Measurements from ENCODE around the gene ITIH4.

Gene ITIH4

GRCh38 chr3:52849656-52850055, 19.2 kb upstream of the ITIH4 start:
- H3K9ac ChIP-seq (ENCODE audit: low read depth in 1 of 2, low read length in 2 of 2) = no peak overlapping the region
- no peaks in the 10 kb centered on the region for H3K9me3 ChIP-seq (ENCODE audit: control insufficient read depth in 2 of 2, low read length in 2 of 2)
- H3K4me3 ChIP-seq (ENCODE audit: low read length in 2 of 2) = no peak overlapping the region
- no peak overlapping the region for H3K27ac ChIP-seq (ENCODE audit: low read depth in 2 of 2, low read length in 2 of 2)
- no peaks in the 10 kb centered on the region for H3K27me3 ChIP-seq (ENCODE audit: control insufficient read depth in 2 of 2, insufficient read depth in 2 of 2, low read length in 2 of 2)
- peaks cover 7 to 19% of the 10 kb centered on the region in 2 donors for H3K36me3 ChIP-seq (ENCODE audit: control insufficient read depth in 2 of 2, insufficient read depth in 2 of 2, low read length in 2 of 2)
- no peaks in the 10 kb centered on the region for H3K4me1 ChIP-seq (ENCODE audit: control insufficient read depth in 2 of 2, insufficient read depth in 2 of 2, low read length in 2 of 2)

DNA sequence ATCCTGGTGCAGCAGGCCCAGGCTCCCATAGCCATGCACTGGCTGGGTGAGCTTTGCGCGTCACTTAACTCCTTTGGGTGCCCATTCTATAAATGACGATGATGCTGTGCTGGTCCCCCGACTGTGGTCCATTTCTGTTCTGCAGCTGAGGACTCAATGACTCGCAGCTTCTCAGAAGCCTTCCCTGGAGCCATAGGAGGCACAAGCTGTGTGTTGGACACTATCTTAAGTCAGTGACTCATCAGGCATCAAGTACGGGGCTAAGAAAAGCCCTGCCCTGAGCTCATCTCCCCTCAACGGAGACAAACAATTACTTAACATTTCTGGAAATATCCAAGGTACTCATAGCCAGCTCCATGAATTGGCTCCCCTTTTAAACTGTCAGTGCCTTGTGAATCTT, 18.1 kb upstream of the ITIH4 start:
- H3K27ac ChIP-seq (ENCODE audit: low read depth in 2 of 2, low read length in 2 of 2) = peak overlapping the region in 1 of 2 donors; percentile 34
- no peak overlapping the region for H3K9ac ChIP-seq (ENCODE audit: low read depth in 1 of 2, low read length in 2 of 2)
- H3K36me3 ChIP-seq (ENCODE audit: control insufficient read depth in 2 of 2, insufficient read depth in 2 of 2, low read length in 2 of 2) = peaks cover 7 to 19% of the 10 kb centered on the region in 2 donors

DNA sequence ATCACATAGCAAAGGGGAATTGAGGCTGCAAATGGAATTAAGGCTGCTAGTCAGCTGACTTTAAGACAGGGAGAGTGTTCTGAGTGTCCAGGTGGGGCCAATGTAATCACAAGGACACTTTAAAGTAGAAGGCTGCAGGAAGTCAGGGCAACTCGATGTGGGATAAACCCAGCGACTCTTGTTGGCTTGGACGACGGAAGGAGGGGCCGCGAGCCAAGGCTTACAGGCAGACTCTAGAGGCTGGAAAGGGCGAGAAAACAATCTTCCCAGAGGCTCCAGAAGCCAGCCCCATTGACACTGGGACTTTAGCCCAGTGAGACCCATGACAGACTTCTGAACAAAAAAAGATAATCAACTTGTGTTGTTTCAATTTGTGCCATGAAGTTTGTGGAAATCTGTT, 17.3 kb upstream of the ITIH4 start:
- Histone ChIP-seq H3K36me3 (ENCODE audit: control insufficient read depth in 2 of 2, insufficient read depth in 2 of 2, low read length in 2 of 2) (peaks cover 8 to 19% of the 10 kb centered on the region in 2 donors), H3K27ac (ENCODE audit: low read depth in 2 of 2, low read length in 2 of 2) (no peak overlapping the region), H3K4me1 (ENCODE audit: control insufficient read depth in 2 of 2, insufficient read depth in 2 of 2, low read length in 2 of 2) (peaks cover 0 to 1% of the 10 kb centered on the region in 2 donors)

More for the DNA sequence above, 18.1 kb upstream of the ITIH4 start:
- H3K4me1 ChIP-seq (ENCODE audit: control insufficient read depth in 2 of 2, insufficient read depth in 2 of 2, low read length in 2 of 2) = no peaks in the 10 kb centered on the region
- no peaks in the 10 kb centered on the region for H3K9me3 ChIP-seq (ENCODE audit: control insufficient read depth in 2 of 2, low read length in 2 of 2)
- no peak overlapping the region for H3K4me3 ChIP-seq (ENCODE audit: low read length in 2 of 2)
- no peaks in the 10 kb centered on the region for H3K27me3 ChIP-seq (ENCODE audit: control insufficient read depth in 2 of 2, insufficient read depth in 2 of 2, low read length in 2 of 2)

DNA sequence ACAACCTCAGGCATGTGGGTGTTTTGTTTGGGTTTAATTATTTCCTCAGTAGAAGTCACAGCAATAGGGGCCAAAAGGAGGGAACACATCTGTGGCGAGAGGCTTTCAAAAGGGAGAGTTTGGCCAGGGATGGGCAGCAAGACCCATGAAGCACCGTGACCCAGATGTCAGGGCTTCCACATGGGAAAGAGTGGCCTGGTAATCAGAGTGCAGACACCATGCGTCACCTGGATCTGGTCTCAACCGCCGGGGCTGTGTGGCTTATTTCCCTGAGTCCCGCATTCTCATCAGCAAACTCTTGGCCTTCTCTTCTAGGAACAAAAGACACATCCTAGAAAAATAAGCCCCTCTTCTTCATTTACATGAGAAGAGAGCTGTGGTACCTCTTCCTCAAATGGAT, 16.8 kb upstream of the ITIH4 start:
- Histone ChIP-seq H3K4me1 (ENCODE audit: control insufficient read depth in 2 of 2, insufficient read depth in 2 of 2, low read length in 2 of 2) (peaks cover 0 to 4% of the 10 kb centered on the region in 2 donors), H3K9ac (ENCODE audit: low read depth in 1 of 2, low read length in 2 of 2) (no peak overlapping the region), H3K27me3 (ENCODE audit: control insufficient read depth in 2 of 2, insufficient read depth in 2 of 2, low read length in 2 of 2) (no peaks in the 10 kb centered on the region), H3K27ac (ENCODE audit: low read depth in 2 of 2, low read length in 2 of 2) (no peak overlapping the region), H3K36me3 (ENCODE audit: control insufficient read depth in 2 of 2, insufficient read depth in 2 of 2, low read length in 2 of 2) (peaks cover 12 to 19% of the 10 kb centered on the region in 2 donors), H3K4me3 (ENCODE audit: low read length in 2 of 2) (no peak overlapping the region), H3K9me3 (ENCODE audit: control insufficient read depth in 2 of 2, low read length in 2 of 2) (no peaks in the 10 kb centered on the region)

More for the DNA sequence above, 17.3 kb upstream of the ITIH4 start:
- Histone ChIP-seq H3K27me3 (ENCODE audit: control insufficient read depth in 2 of 2, insufficient read depth in 2 of 2, low read length in 2 of 2) (no peaks in the 10 kb centered on the region), H3K4me3 (ENCODE audit: low read length in 2 of 2) (no peak overlapping the region), H3K9ac (ENCODE audit: low read depth in 1 of 2, low read length in 2 of 2) (no peak overlapping the region), H3K9me3 (ENCODE audit: control insufficient read depth in 2 of 2, low read length in 2 of 2) (no peaks in the 10 kb centered on the region)

DNA sequence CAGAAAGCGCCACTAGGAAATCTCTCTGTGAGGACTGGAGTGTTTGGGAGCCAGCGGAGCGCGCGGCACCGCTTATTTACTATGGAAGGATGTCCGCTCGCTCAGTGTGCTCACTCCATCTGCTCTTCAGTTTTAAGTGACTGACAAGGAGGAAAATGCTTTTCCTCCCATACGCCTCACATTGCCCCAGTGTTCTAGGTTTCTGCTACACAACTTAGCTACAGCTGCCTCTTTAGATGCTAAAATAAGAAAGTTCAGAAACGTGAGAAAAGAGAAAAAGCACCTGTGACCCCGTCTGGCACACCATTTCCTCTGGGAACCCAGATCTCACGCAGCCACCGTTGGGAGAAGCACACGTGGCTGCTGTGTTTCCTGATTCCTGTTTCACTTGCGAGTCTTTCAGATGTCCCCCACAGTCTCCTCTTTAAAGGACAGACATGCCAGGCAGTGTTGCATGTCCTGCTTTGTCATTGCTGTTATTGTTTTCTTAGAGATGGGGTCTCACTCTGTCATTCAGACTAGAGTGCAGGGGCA, 16.0 kb upstream of the ITIH4 start:
- Histone ChIP-seq H3K36me3 (ENCODE audit: control insufficient read depth in 2 of 2, insufficient read depth in 2 of 2, low read length in 2 of 2) (peaks cover 14 to 16% of the 10 kb centered on the region in 2 donors), H3K4me1 (ENCODE audit: control insufficient read depth in 2 of 2, insufficient read depth in 2 of 2, low read length in 2 of 2) (peaks cover 0 to 4% of the 10 kb centered on the region in 2 donors), H3K27ac (ENCODE audit: low read depth in 2 of 2, low read length in 2 of 2) (no peak overlapping the region), H3K27me3 (ENCODE audit: control insufficient read depth in 2 of 2, insufficient read depth in 2 of 2, low read length in 2 of 2) (no peaks in the 10 kb centered on the region), H3K9me3 (ENCODE audit: control insufficient read depth in 2 of 2, low read length in 2 of 2) (no peaks in the 10 kb centered on the region), H3K4me3 (ENCODE audit: low read length in 2 of 2) (no peak overlapping the region), H3K9ac (ENCODE audit: low read depth in 1 of 2, low read length in 2 of 2) (no peak overlapping the region)

DNA sequence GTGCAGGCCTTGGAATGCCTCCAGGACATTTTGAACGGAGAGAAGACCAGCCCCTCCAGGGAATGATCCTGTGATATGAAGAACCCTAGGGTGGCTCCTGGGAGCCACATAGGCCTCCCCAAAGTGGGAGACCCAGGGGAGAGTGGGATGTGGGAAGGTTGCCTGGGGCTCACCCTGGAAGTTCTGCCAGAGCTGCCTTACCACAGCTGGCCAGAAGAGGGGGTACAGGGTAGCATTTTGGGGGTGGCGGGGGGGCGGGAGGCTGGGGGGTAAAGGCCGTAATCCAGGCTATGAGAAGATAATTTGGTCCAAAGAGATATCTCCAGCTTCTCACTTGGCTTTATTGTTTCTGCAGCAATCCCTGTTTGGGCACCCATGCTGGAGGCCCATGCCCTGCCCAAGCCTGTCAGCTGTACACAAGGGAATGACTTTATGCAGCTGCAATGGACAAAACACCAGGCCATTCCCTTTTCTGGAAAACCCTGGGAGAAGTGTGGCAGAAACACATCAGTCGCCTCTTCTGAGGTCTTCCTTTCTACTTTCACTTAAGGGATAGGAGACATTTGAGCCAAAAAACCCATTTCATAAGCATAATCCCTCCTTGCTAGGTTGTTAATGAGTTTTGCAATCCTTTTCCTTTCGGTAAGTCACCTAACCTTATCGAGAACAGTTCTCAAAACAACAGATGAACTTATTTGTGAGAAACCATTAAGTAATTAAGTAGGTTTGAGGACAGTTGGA, 15.4 kb upstream of the ITIH4 start:
- H3K36me3 ChIP-seq (ENCODE audit: control insufficient read depth in 2 of 2, insufficient read depth in 2 of 2, low read length in 2 of 2) = peaks cover 17 to 19% of the 10 kb centered on the region in 2 donors
- H3K9ac ChIP-seq (ENCODE audit: low read depth in 1 of 2, low read length in 2 of 2) = no peak overlapping the region
- peak overlapping the region; percentile 49 to 56 for H3K27ac ChIP-seq (ENCODE audit: low read depth in 2 of 2, low read length in 2 of 2)
- no peaks in the 10 kb centered on the region for H3K27me3 ChIP-seq (ENCODE audit: control insufficient read depth in 2 of 2, insufficient read depth in 2 of 2, low read length in 2 of 2)
- peaks cover 0 to 4% of the 10 kb centered on the region in 2 donors for H3K4me1 ChIP-seq (ENCODE audit: control insufficient read depth in 2 of 2, insufficient read depth in 2 of 2, low read length in 2 of 2)
- no peaks in the 10 kb centered on the region for H3K9me3 ChIP-seq (ENCODE audit: control insufficient read depth in 2 of 2, low read length in 2 of 2)
- H3K4me3 ChIP-seq (ENCODE audit: low read length in 2 of 2) = no peak overlapping the region

DNA sequence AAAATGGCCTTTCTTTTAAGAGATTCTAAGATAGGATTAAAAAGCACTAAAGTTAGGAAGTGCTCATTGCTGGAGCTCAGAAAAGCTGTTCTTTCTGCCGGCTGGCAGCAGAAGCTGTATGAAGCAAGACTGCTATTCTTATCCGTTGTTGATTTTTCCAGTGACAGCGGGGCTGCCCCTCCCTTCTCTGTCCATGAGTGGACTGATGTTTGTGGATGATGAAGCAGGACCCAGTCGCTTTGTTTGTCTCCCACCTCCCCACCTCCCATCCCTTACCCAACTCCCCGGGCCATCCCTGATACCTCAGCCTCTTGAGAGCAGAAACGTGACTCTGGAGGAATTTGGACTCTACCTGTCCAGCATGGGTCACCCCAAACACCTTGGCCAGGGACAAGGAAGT, 14.7 kb upstream of the ITIH4 start:
- Histone ChIP-seq H3K9me3 (ENCODE audit: control insufficient read depth in 2 of 2, low read length in 2 of 2) (no peaks in the 10 kb centered on the region), H3K4me3 (ENCODE audit: low read length in 2 of 2) (no peak overlapping the region), H3K27me3 (ENCODE audit: control insufficient read depth in 2 of 2, insufficient read depth in 2 of 2, low read length in 2 of 2) (no peaks in the 10 kb centered on the region), H3K9ac (ENCODE audit: low read depth in 1 of 2, low read length in 2 of 2) (no peak overlapping the region), H3K36me3 (ENCODE audit: control insufficient read depth in 2 of 2, insufficient read depth in 2 of 2, low read length in 2 of 2) (peaks cover 17 to 20% of the 10 kb centered on the region in 2 donors), H3K27ac (ENCODE audit: low read depth in 2 of 2, low read length in 2 of 2) (peak overlapping the region; percentile 49 to 58), H3K4me1 (ENCODE audit: control insufficient read depth in 2 of 2, insufficient read depth in 2 of 2, low read length in 2 of 2) (peaks cover 0 to 4% of the 10 kb centered on the region in 2 donors)

DNA sequence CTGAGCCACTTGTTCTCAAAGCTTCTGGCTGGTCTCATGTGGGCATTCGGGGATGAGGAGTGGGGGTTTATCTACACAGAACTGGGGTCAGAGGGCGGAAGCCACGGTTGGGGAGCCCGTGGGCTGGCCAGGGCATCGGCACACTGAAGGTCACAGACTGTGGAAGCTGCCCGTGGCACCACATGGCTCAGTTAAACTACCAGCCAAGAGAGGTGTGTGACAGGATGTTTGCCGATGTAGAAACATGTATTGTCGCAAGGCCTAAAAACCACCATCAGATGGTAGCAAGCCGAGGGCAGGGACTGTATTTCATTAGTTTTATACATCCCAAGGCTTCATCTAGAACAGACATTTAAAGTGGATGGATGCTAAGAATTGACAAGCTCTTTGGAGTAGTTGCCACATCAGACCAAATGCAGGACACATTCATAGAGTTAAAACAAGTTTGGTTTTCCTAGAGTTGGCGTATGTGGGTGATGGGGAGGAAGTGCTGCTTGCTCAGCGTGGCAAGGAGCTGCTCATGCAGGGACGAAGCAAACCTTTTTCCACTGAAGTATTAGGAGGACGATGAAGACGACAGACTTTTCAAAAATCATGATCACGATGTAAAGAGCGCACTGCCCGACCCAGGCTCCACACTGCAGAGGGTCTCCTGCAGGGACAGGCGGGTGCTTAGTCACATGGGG, 14.0 kb upstream of the ITIH4 start:
- peaks cover 14 to 20% of the 10 kb centered on the region in 2 donors for H3K36me3 ChIP-seq (ENCODE audit: control insufficient read depth in 2 of 2, insufficient read depth in 2 of 2, low read length in 2 of 2)
- no peak overlapping the region for H3K4me3 ChIP-seq (ENCODE audit: low read length in 2 of 2)
- H3K27me3 ChIP-seq (ENCODE audit: control insufficient read depth in 2 of 2, insufficient read depth in 2 of 2, low read length in 2 of 2) = no peaks in the 10 kb centered on the region
- H3K27ac ChIP-seq (ENCODE audit: low read depth in 2 of 2, low read length in 2 of 2) = peak overlapping the region in 1 of 2 donors; percentile 58
- H3K9ac ChIP-seq (ENCODE audit: low read depth in 1 of 2, low read length in 2 of 2) = no peak overlapping the region
- H3K9me3 ChIP-seq (ENCODE audit: control insufficient read depth in 2 of 2, low read length in 2 of 2) = no peaks in the 10 kb centered on the region
- peaks cover 0 to 4% of the 10 kb centered on the region in 2 donors for H3K4me1 ChIP-seq (ENCODE audit: control insufficient read depth in 2 of 2, insufficient read depth in 2 of 2, low read length in 2 of 2)

DNA sequence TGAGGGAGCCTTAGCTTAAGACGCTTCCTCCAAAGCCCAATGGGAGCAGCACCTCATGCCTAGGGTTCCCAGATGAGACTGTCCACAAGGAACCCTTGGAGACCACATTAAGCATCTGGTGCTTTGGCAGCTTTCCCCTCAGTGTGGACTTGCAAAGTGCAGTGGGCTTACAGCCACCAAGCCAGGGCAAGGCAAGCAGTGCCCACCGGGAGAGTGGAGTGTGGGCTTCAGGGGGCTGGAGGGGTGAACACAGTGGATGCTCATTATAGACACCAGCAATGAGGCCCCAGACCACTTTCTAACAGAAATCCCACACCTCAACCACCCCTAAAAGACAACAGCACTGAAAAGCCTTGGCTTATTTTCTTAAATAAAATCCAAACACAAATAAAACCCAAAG, 13.4 kb upstream of the ITIH4 start:
- peak overlapping the region in 1 of 2 donors; percentile 58 for H3K27ac ChIP-seq (ENCODE audit: low read depth in 2 of 2, low read length in 2 of 2)
- H3K4me3 ChIP-seq (ENCODE audit: low read length in 2 of 2) = no peak overlapping the region
- H3K9ac ChIP-seq (ENCODE audit: low read depth in 1 of 2, low read length in 2 of 2) = no peak overlapping the region
- H3K9me3 ChIP-seq (ENCODE audit: control insufficient read depth in 2 of 2, low read length in 2 of 2) = no peaks in the 10 kb centered on the region
- peaks cover 10 to 20% of the 10 kb centered on the region in 2 donors for H3K36me3 ChIP-seq (ENCODE audit: control insufficient read depth in 2 of 2, insufficient read depth in 2 of 2, low read length in 2 of 2)
- H3K27me3 ChIP-seq (ENCODE audit: control insufficient read depth in 2 of 2, insufficient read depth in 2 of 2, low read length in 2 of 2) = no peaks in the 10 kb centered on the region
- peaks cover 0 to 4% of the 10 kb centered on the region in 2 donors for H3K4me1 ChIP-seq (ENCODE audit: control insufficient read depth in 2 of 2, insufficient read depth in 2 of 2, low read length in 2 of 2)
